GM18861 (cell line): ENCODE results near the gene CD79A.

ENCODE experiments used
- ATAC-seq: cut with Tn5 transposase; IDR thresholded peaks from one replicate; pipeline ENCODE4 v1.9.1; 2021; ENCODE audit not compliant: unreplicated experiment

CD79A gene

GRCh38 chr19:41929536-41930071 is 52.5 kb downstream of the CD79A start:
- no peak for ATAC-seq

- no peak for ATAC-seq
These were observed 53.2 kb downstream of the CD79A start for GRCh38 chr19:41930322-41930722.
